IPS DF 4.7 (cell line): Measurements from ENCODE around the gene ARHGAP40.

ENCODE experiments used
- DNase-seq: peaks from one replicate; pipeline ENCODE4 v3.0.0-alpha.2; 2013; ENCODE audit warnings: low spot score; ENCODE audit errors: extremely low read depth

Gene ARHGAP40

GRCh38 chr20:38601216-38602184, at the start of gene ARHGAP40:
ARHGAP40 (plus strand) TSS chr20:38601809.
- no peak for DNase-seq

GRCh38 chr20:38554986-38555385, 46.6 kb upstream of the ARHGAP40 start:
- no peak for DNase-seq

DNA sequence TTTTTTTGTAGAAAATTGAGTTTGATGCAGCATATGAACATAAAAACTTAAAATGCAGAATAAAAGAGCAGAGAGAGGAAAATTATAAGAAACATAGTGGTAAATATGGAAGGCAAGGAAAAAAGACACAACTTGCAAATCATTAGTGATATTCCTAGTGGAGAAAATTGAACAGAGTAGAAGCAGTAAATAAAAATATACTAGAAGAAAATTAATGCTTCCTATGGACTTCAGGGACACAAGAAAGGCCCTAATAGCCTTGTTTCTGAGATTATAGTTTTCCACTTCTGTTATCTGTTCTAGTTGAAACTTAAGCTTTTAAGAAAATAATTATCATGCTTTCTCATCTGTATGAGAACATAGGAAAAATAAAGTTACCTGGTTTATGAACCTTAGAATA, 46.2 kb upstream of the ARHGAP40 start:
- DNase-seq, result no peak

GRCh38 chr20:38557174-38557573, 44.4 kb upstream of the ARHGAP40 start:
- DNase-seq, result no peak

DNA sequence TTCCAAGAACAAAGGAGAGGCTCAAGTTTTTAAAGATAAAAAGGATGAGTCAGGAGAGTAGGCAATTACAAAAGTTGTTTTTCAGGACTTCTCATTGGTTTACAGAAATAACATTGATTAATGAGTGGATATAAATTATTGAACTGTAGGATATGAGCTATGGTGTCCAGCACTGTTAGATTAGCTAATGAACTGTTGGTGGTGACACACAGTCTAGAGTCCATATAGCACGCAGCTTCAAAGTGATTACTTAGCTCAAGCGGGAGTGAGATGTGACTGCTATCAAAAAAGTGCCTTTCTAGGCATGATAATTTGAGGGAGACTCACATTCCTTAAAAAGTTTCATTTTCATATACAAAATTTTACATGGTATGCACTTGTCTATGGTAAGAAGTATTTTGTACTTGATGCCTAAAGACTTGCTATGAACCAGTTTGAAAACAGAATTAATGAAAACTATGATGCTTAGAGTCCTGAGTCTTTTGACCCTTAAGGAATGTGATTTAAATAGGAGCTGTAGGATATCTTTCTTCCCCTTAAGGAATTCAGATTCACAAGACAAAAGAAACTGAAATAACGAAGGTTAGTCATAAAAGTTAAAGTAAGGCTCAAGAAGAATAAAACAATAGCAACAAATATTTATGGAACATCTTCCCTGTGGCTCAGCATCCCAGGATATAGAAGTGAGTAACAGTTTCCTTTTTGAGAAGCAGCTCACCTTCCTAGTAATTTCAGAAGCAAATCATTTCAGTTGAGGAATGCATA, 42.8 kb upstream of the ARHGAP40 start:
- DNase-seq, result no peak

DNA sequence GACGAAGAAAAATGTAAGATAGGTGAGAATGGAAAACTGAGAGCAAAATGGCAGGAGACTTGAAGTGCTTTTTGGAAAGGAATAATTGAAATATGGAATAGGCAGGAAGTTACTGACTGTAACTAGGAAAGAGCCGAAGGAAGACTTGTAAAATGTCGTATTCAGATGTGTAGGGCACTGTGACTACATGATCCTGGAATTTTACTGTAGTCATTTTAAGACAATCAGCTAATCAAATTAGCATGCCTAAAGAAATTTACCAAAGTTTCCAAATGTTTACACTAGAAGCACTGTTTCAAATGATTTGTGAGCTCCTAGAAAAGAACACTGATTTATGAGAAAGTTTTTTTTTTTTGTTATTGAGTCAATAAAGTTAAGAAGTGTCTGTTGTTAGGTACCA, 41.8 kb upstream of the ARHGAP40 start:
- no peak for DNase-seq

DNA sequence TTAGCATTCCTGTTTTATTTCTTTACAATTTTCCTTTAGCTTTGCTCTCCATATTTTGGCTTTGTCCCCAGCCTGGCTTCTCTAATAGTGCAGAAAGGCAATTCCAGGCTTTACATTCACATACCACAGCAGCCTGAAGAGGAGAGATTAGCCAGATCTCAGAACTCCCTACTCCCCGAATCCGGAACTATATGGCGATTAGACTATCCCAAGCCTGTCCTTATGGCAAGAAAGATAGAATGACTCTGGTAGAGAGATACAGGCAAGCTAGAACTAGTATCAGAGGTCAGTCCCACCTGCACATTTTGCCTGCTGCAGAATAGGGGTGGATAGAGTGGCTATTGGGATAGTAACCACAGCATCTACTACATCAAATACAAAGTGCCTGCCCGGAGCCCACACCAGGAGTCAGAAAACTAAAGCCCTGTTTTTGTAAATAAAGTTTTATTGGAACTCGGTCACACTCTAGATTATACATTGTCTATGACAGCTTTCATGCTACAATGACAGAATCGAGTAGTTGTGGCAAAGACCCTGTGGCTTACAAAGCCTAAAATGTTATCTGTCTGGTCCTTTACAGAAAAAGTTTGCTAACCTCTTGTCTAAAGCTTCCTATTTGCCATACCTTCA, 37.7 kb upstream of the ARHGAP40 start:
- DNase-seq, result no peak

DNA sequence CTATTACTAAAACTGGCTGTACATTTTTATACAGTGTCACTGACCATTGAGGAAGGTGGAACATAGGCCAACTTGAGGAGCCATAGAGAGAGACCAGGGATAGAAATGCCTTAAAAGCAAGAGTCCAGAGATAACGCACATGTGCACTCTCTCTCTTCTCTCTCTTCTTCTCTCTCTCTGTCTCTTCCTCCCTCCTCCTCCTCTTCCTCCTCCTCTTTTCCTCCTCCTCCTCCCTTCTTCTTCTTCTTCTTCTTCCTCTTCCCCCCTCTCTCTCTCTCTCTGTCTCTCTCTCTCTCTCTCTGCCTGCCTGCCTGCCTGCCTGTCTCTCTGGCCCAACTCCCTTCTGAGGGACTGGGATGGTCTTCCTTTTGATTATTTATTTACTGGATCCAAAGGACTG, 36.9 kb upstream of the ARHGAP40 start:
- DNase-seq, result no peak

DNA sequence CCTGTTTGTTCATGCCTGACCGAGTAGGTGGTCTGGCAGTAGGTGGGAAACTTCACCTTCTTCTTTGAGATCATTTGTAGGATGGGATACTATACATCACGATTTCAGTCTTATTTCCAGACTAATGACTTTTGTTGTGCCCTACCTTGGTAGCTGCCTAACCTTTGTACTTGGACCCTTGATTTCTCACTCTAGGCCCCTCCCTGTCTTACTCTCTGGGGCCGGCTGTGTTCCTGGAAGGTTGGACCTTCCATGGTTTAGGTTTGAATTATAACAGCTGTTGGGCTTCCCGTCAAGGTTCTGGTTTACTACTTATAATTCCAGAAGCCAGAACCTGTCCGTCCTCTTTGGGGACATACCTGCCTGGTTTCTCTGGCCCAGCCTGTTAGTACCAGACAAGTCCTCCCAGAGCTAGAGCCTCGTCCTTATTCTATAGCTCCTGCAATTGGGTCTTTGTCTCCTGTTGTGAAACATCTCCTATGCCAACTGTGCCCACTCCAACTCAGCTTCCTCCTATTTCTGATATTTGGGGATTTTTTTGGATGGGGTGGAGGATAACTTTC, 35.5 kb upstream of the ARHGAP40 start:
- no peak for DNase-seq

DNA sequence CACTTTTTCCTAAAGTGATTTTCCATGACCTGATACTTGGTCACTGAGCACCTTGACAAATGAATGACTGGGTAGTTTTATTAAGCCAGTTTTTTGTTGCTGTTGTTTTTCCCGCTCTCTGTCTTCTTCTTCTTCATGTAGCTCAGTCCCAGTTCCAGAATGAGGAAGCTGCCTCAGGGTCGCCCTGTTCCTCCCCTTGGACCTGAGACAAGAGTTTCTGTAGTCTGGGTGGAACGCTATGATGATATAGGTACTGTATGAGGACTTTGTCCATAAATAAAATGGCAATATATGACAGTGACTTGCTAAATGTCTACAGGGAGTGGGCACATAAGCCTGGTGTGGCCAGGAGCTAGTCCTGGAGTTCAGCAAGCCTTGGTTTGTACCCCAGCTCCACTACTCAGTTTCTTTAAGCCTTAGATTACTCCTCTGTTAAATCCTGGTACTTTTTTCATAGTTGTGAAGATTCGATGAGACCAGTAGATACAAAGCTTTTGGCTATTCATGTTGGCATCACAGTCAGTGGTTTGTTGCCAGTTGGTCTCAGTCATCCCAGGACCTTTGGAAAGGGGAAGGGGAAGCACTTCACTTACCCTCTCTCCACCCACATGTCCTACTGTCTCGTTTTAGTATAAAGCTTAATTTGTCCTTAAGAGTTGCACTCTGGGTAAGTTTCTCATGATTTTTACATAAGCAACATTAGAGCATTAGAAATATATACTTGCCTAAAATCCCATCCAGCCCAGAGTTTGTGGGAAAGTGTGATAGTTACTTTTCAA, 31.7 kb upstream of the ARHGAP40 start:
- no peak for DNase-seq

- DNase-seq, result no peak
These were observed 28.2 kb upstream of the ARHGAP40 start for GRCh38 chr20:38573413-38573812.

- no peak for DNase-seq
These were observed 22.2 kb upstream of the ARHGAP40 start for GRCh38 chr20:38579219-38579910.

DNA sequence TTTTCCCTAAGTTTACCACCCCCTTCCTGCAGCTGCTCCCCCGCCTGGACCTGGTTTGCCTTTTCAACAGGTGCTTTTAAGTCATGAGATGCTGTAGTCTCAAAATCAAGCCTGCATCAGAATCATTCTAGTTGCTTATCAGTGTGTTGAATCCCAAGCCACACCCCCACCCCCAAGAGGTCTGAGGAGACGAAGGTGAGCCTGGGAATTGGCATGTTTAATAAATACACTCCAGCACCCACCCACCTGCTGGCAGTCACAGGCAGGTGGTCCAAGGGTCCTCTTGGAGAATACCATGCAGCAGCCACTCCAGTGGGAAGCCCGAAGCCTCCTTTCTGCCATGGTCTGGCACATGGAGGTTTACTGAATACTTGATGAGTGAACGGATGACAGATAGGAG, 21.7 kb upstream of the ARHGAP40 start:
- no peak for DNase-seq

- no peak for DNase-seq
These were observed 20.6 kb upstream of the ARHGAP40 start, which contains the start of gene ADIG for GRCh38 chr20:38581013-38581412. ADIG (plus strand) TSS chr20:38581197; CDS start chr20:38581251, 54 bp downstream.

- no peak for DNase-seq
These were observed 19.7 kb upstream of the ARHGAP40 start for GRCh38 chr20:38581830-38582358.

DNA sequence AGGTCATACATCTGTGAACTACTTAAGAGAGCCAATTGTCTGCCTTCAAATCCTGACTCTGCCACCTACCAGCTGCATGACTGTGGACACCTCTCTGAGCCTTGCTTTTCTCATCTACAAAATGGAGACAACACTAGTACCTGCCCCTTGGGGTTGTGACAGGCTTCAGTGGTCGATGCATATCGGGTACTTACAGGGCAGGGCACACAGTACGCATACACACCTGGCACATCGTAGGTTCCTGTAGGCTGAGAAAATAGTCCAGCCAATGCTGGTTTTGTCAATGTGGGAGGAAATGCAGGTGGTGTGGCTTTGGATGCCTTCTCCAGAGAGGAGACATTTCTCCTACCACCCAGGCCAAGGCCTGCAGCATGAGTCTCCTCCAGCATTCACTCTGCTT, 18.3 kb upstream of the ARHGAP40 start:
- DNase-seq, result no peak

GRCh38 chr20:38584099-38584763, 17.4 kb upstream of the ARHGAP40 start:
- no peak for DNase-seq

DNA sequence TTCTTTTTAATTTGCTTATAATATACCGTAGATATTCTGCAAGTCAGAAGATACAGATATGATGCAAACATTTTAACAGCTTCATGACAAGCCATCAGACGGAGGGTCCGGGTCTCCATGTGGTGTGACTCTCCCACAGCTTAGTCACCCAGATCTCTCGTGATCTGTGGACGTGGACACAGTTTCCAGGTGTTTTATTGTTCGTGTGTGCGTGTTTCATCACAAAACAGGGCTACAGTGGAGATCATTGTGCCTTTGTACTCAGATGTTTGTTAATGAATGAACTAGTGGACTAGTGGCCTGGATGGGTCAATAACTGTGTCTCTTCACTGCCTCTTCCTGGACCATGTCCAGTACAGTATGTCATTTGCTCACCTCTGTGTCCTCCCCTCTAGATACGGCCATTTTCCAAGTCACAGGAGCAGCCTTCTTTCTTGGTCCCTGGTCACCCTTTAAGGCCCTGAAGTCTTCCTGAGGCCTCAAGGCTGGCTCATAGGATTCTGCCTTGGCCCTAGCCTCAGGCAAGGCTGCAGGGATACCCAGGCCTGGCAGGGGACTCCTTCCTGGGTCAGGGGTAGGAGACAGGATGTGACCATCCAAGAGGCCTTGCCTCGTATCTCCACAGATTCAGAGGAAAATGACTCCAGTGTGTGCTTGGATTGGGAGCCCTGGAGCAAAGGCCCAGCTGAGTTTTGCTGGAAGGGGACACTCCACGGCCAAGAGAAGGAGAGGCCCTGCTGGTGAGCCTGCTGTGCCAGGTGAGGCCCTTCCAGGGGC, 16.0 kb upstream of the ARHGAP40 start:
- no peak for DNase-seq

DNA sequence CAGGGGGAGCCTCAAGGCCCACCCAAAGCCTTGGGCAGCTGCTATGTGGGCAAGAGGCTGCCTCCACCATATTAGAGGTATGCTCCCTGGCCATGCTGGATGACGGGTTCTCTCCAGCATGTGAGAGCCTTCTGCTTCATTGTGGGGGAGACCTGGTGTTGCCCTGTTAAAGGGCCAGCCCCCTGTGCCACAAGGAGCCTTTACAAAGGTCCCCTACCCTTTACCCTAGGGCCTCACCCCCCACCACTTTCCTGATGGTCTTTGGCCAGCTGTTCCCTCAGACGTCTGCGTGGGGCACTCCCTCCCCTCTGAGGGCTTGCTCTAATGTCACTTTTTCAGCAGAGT, 15.5 kb upstream of the ARHGAP40 start:
- DNase-seq, result no peak
